D721Med (cell line): Measurements from ENCODE around the gene SUSD3.
"Not testable (repeated sequence)": the region's sequence is repeated elsewhere in the genome, so short reads cannot be mapped to it uniquely, and the experiment has no call there.

Experiments
- DNase-seq: peaks from one replicate; pipeline ENCODE4 v3.0.0; 2011; ENCODE audit warnings: low spot score; ENCODE audit not compliant: insufficient read length
- FAIRE-seq: peaks from 2 replicates; lab custom pipeline; 2011; peaks lifted over from hg19 to GRCh38; lab: Jason Lieb, UNC
- TF ChIP-seq, protein P1 (sequence below): IDR thresholded peaks from 2 replicates; pipeline ENCODE4 v1.5.1; 2012; ENCODE audit warnings: mild to moderate bottlenecking, control low read depth; ENCODE audit not compliant: insufficient read depth; ENCODE audit errors: missing control alignments

SUSD3 gene

DNA sequence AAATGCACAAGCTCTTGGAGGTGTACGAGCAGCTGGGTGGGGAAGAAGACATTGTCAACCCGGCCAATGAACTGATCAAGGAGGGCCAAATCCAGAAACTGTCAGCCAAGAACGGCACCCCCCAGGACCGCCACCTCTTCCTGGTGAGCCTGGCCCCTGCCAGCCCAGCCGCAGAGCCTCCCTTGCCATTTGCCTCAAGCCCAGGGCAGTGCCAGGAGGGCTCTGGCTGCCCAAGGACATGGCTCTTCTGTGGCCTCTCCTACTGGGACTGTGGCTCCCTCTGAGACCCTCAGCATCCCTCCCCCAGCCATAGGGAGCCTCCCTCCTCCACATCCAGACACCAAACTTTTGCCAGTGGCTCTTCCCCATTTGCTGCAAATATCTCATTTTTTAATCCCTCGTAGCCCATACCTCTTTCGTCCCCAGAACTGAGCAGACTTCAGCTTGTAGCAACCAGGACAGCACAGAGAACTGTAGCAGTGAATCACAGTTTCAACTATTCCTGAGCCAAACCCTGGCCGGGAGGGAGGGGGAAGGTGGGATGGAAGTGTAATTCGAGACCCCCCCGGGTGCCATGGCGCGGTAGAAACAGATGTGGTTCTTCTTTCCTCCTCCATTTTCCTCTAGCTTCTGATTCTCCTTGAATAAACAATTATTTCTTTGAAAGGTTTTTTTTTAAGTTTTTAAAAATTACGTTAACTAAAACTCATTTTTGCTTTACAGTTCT is 44.5 kb upstream of the SUSD3 start:
- FAIRE-seq (no peak), DNase-seq (no peak)
- TF ChIP-seq, protein P1, sequence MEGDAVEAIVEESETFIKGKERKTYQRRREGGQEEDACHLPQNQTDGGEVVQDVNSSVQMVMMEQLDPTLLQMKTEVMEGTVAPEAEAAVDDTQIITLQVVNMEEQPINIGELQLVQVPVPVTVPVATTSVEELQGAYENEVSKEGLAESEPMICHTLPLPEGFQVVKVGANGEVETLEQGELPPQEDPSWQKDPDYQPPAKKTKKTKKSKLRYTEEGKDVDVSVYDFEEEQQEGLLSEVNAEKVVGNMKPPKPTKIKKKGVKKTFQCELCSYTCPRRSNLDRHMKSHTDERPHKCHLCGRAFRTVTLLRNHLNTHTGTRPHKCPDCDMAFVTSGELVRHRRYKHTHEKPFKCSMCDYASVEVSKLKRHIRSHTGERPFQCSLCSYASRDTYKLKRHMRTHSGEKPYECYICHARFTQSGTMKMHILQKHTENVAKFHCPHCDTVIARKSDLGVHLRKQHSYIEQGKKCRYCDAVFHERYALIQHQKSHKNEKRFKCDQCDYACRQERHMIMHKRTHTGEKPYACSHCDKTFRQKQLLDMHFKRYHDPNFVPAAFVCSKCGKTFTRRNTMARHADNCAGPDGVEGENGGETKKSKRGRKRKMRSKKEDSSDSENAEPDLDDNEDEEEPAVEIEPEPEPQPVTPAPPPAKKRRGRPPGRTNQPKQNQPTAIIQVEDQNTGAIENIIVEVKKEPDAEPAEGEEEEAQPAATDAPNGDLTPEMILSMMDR = no peak

DNA sequence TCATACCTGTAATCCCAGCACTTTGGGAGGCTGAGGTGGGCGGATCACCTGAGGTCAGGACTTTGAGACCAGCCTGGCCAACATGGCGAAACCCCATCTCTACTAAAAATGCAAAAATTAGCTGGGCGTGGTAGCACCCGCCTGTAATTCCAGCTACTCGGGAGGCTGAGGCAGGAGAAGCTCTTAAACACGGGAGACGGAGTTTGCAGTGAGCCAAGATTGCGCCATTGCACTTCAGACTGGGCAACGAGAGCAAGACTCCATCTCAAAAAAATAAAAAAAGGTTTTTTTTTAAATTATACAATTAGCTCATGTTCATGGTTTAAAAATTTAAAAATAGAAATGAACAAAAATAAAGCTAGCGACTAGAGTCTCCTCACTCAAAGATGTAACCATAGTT is 43.3 kb upstream of the SUSD3 start:
- DNase-seq, FAIRE-seq: not testable (repeated sequence)

DNA sequence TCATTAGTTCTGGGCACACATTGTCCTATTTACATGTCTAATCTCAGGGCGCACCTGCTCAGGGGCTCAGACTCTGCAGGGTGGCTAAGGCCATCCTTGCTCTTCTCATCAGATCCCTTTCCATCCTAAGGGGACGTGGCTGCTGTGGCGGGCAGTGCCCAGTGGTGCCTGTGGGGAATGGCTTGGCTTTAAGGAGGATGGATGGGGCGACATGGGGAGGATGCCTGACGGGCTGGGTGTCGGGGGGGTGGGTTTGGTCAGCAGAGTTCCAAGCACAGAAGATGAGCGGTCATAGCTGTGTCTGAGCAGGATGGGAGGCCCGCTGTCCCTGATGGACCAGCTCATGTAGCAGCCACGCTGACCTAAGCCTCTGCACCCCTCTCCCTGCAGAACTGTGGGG is 40.9 kb upstream of the SUSD3 start:
- TF ChIP-seq, protein P1 = no peak
- DNase-seq (no peak), FAIRE-seq (no peak)

DNA sequence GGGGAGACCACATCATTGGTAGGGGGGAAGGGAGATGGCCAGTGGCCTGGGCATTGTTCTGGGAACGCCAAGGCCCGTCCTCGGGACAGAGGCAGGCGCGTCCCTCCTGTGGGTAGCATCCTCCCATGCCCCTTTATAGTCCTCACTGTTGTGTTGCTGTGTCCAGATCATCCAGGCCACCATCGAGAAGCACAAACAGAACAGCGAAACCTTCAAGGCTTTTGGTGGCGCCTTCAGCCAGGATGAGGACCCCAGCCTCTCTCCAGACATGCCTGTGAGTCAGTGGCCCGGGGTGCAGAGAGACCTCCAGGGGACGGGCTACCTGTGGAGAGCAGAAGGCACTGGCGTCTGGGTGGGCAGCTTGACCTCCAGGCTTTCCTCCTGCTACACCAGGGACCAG is 38.4 kb upstream of the SUSD3 start:
- DNase-seq = no peak
- TF ChIP-seq, protein P1 = no peak
- no peak for FAIRE-seq

DNA sequence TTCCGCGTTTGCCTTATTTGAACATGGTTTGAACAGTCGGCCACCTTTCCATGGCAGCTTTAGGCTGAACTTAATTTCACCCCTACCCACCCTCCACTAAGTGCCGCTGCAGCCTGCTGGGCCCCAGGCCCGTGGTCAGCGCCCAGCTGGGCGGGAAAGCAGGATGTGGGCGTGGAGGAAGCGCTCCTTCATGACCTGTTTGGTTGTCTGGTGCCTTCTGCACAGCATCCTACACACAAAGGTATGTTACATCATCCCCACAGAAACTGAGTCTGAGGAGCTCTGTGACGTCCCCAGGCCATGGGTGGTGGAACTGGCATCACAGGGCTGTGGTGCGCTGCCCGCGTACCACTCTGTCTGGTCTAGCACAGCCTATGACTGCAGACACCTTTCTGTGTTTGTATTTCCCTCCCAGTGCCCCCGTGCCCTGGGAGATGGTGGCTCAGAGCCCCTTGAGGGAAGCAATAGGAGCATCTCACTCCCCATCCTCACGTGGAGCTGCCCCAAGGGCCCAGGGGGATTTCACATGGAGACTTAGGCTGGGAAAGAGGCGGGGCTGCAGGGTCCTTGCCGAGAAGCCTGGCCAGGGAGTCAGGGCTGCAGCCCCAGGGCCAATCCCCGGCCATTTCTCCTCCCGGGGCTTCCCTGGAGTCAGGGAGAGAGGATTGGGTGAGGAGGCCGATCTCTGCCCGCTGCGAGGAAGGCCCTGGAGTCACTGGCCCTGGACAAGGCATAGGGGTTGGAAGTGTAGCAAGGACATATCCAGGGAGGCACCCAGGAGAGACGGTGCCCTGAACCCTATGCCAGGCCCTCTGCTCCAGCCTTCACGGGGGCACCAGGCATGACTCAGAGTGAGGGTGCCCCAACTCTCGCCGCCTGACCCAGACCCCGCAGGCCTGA is 37.5 kb upstream of the SUSD3 start:
- TF ChIP-seq, protein P1 = no peak
- DNase-seq (no peak), FAIRE-seq (no peak)

DNA sequence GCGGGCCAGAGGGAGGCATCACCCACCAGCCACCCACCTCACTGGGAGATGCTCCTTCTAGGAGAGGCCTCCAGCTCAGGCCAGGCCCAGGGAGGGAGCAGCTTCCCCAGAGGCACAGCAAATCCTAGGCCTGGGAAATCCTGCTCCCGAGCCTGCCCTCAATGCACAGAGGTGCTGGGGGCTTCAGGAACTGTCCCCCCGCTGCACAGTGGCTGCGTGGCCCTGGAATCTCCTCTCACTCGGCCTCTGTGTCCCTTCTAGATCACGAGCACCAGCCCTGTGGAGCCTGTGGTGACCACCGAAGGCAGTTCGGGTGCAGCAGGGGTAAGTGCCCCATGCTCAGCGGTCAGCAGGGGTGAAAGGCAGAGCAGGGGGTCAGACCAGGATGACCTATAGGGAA is 36.4 kb upstream of the SUSD3 start:
- TF ChIP-seq, protein P1 = no peak
- DNase-seq (no peak), FAIRE-seq (no peak)

DNA sequence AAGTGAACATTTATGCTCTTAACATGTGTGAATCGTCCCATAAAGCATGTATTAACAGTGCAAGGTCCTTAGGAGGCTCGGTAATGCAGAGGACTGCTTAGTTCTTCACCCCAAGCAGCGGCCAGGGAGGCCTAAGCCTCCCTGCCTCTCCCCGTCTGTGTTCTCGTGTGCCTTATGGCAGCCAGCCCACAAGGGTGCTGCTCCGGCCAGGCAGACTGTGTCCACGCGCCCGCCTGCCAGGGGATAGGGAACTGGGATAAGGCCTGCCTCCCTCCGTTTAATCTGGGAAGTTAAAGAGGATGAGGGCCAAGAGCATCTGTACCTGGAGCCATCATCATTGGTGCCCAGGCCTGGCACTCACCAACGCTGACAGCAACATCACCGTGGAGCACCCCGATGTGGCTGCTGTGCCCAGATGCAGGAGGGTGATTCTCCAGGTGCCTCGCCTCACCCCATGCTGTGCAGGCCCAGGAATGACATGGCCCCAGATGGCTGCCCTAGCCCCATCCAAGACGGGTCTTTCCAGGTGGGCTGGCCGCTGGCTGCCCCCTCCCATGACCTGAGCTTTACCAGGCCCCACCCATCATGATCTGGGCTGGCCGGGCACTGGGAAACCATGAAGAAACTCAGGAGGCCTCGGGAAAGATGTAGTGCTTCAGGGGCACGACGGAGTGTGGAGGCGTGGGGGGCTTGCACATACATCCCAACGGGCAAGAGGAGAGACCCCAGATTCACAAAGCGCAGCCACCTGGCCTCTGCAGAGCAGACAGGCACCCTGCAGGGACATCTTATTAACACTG is 35.6 kb upstream of the SUSD3 start:
- no peak for DNase-seq
- TF ChIP-seq, protein P1 = no peak
- FAIRE-seq = no peak
